GM12892 (cell line): ENCODE measurements around the gene WDR90.

ENCODE experiments used
- POLR2AphosphoS5 ChIP-seq: IDR thresholded peaks from 2 replicates; pipeline ENCODE4 v1.6.1; 2011; ENCODE audit warnings: low read depth, low read length, control low read depth
- TAF1 ChIP-seq: IDR thresholded peaks from 2 replicates; pipeline ENCODE4 v1.6.1; 2011; ENCODE audit warnings: low read depth, mild to moderate bottlenecking, control low read depth, low read length, borderline replicate concordance

DNA sequence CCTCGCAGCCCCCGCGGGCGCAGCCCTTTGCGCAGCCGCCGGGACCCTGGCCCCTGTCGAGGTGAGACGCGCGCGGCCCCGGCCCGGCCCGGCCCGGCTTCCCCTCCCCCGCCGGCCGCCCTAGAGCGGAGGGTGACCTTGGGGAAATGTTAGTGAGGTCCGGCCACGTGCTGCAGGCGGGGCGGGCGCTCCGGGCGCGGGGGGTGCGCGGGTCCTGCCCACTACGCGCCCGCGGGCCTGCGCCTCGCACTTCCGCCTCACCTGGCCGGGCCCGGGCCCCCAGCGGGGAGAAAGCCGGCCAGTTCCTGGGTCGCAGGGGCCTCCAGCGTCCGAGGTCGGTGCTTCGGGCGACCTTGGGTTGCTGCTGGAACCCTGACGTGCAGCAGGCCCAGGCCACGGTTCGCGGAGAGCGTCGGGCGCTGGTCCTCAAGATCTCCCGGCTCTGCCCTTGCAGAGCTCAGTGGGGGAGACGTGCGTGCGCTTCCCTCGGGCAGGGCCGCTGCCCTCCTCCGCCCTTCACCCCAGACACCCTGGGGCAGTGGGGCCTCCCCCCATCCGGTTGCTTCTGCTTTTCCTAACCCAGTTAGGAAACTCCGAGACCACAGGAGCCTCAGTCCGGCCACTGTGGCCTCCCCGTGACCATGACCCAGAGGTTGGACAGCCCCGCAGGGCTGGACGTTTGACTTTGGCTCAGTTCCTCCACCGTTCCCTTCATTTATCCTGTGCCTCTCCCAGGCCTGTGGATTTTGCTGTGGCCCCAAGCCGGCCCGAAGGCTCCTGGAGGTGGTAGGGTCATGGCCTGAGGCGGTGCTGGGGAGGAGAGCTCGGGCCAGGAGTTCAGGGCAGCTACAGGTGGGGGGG is 6.7 kb upstream of the WDR90 start:
- TF ChIP-seq TAF1 (no peak), POLR2AphosphoS5 (no peak)
